ENCODE measurements around the gene WDR35.

DNA sequence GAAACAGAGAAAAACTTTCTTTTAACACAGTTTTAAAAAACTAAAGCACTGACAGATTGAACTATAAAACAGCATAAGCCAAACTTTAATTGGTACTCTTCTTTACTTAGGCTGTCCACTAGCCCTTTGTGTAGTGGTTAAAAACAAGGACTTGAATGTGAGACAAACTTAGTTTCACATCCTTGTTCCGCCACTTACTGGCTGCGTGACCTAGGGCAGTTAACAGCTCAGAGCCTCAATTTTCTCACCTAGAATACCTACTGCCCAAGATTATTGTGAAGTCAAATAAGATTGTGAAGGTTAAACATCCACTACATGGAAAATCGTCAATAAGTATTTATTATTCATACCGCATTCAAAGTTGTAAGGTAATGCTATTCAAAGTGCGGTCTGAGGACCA, 2.0 kb downstream of the WDR35 start:
- TF ChIP-seq, protein P1, sequence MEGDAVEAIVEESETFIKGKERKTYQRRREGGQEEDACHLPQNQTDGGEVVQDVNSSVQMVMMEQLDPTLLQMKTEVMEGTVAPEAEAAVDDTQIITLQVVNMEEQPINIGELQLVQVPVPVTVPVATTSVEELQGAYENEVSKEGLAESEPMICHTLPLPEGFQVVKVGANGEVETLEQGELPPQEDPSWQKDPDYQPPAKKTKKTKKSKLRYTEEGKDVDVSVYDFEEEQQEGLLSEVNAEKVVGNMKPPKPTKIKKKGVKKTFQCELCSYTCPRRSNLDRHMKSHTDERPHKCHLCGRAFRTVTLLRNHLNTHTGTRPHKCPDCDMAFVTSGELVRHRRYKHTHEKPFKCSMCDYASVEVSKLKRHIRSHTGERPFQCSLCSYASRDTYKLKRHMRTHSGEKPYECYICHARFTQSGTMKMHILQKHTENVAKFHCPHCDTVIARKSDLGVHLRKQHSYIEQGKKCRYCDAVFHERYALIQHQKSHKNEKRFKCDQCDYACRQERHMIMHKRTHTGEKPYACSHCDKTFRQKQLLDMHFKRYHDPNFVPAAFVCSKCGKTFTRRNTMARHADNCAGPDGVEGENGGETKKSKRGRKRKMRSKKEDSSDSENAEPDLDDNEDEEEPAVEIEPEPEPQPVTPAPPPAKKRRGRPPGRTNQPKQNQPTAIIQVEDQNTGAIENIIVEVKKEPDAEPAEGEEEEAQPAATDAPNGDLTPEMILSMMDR (conservative IDR thresholded peaks at IDR 0.05 in 1 of 2, IDR thresholded peaks at IDR 0.05 in 1 of 2; ENCODE audit: extremely low read depth in 1 of 2, insufficient read depth in 1 of 2, low read depth in 1 of 2, low read length in 2 of 2) = no peak
- TF ChIP-seq EZH2 (IDR thresholded peaks at IDR 0.05; ENCODE audit: borderline replicate concordance, low read length) = no peak
